IMR-90 (cell line): ENCODE results near the gene ARMH4. TPM values are rescaled to one million over a fixed set of nuclear protein-coding genes. Genes with fewer than 3 reads are reported as not detected.

Experiments used
- ATAC-seq: fragments of 200-7000 bp; cut with Tn5 transposase; 2 replicates; pipeline ENCODE4 v1.9.1; 2020; ENCODE audit warnings: low read depth, mild to moderate bottlenecking, moderate library complexity
- BruUV-seq: library from RNA; stranded (reverse); fragments of 400-500 nt; replicated peaks from 2 replicates; lab custom pipeline; 2021; lab: Mats Ljungman, UMichigan
- CTCF ChIA-PET: fragments of 300-600 bp; formaldehyde crosslinking; extraction: SDS; loops from one replicate; lab custom pipeline; 2021; ENCODE audit warnings: antibody characterized with exemption; lab: Yijun Ruan, JAX
- POLR2A ChIA-PET: fragments of 300-600 bp; sonication (Branson Sonifier 250); formaldehyde crosslinking; loops from one replicate; lab custom pipeline; 2022; ENCODE audit warnings: antibody characterized with exemption; ENCODE audit not compliant: unreplicated experiment; lab: Charles Lee
- DNase-seq: peaks from one replicate; pipeline ENCODE4 v3.0.0; 2013
- H2AFZ ChIP-seq: replicated peaks from 2 replicates; pipeline ENCODE3; 2013; ENCODE audit warnings: low read length, mild to moderate bottlenecking; ENCODE audit not compliant: poor library complexity
- H2AK5ac ChIP-seq: 2 replicates; pipeline ENCODE4 v1.6.1; 2013; ENCODE audit warnings: low read depth, low read length, inconsistent platforms
- H2AK9ac ChIP-seq: replicated peaks from 2 replicates; pipeline ENCODE3; 2013; ENCODE audit warnings: mild to moderate bottlenecking, low read depth, low read length, moderate library complexity; ENCODE audit not compliant: poor library complexity
- H2BK120ac ChIP-seq: 2 replicates; pipeline ENCODE4 v1.6.1; 2013; ENCODE audit warnings: low read depth, low read length, inconsistent platforms
- H2BK15ac ChIP-seq: 3 replicates; pipeline ENCODE4 v1.6.1; 2013; ENCODE audit warnings: low read depth, low read length, inconsistent platforms
- H2BK20ac ChIP-seq: 2 replicates; pipeline ENCODE4 v1.6.1; 2013; ENCODE audit warnings: low read depth, mild to moderate bottlenecking, inconsistent platforms, low read length, moderate library complexity
- H2BK5ac ChIP-seq: 2 replicates; pipeline ENCODE4 v1.6.1; 2013; ENCODE audit warnings: mild to moderate bottlenecking, low read depth, low read length, inconsistent platforms; ENCODE audit not compliant: poor library complexity, severe bottlenecking
- H3K14ac ChIP-seq: replicated peaks from 2 replicates; pipeline ENCODE4 v1.6.1; 2013; ENCODE audit warnings: low read depth, low read length, inconsistent platforms
- H3K18ac ChIP-seq: 2 replicates; pipeline ENCODE4 v1.6.1; 2013; ENCODE audit warnings: low read depth, low read length, control low read depth
- H3K23ac ChIP-seq: 2 replicates; pipeline ENCODE4 v1.6.1; 2013; ENCODE audit warnings: low read depth, low read length, inconsistent platforms
- H3K27ac ChIP-seq: 2 replicates; pipeline ENCODE4 v1.5.1; 2013; ENCODE audit warnings: mild to moderate bottlenecking, control low read depth, low read length; ENCODE audit not compliant: insufficient read depth
- H3K27me3 ChIP-seq: 2 replicates; pipeline ENCODE4 v1.6.1; 2013; ENCODE audit warnings: low read length; ENCODE audit not compliant: control insufficient read depth, insufficient read depth
- H3K36me3 ChIP-seq: 2 replicates; pipeline ENCODE4 v1.6.1; 2013; ENCODE audit warnings: low read length, mixed read lengths; ENCODE audit not compliant: control insufficient read depth, insufficient read depth
- H3K4ac ChIP-seq: 2 replicates; pipeline ENCODE4 v1.6.1; 2013; ENCODE audit warnings: low read depth, low read length, inconsistent platforms
- H3K4me1 ChIP-seq: 2 replicates; pipeline ENCODE4 v1.6.1; 2013; ENCODE audit warnings: low read length, mixed read lengths; ENCODE audit not compliant: control insufficient read depth, insufficient read depth
- H3K4me2 ChIP-seq: 2 replicates; pipeline ENCODE4 v1.6.1; 2013; ENCODE audit warnings: low read depth, mild to moderate bottlenecking, control low read depth, low read length, moderate library complexity
- H3K4me3 ChIP-seq: 2 replicates; pipeline ENCODE4 v1.5.1; 2013; ENCODE audit warnings: low read depth, mild to moderate bottlenecking, control low read depth, low read length, moderate library complexity; ENCODE audit not compliant: insufficient read depth
- H3K56ac ChIP-seq: 2 replicates; pipeline ENCODE4 v1.6.1; 2013; ENCODE audit warnings: low read length, inconsistent platforms; ENCODE audit not compliant: insufficient read depth; ENCODE audit errors: extremely low read depth
- H3K79me1 ChIP-seq, 2 experiments: 2 replicates each; pipeline ENCODE4 v1.6.1; 2013; ENCODE audit warnings: low read length in 2 of 2, inconsistent platforms in 1 of 2, low read depth in 1 of 2
- H3K9ac ChIP-seq: 2 replicates; pipeline ENCODE4 v1.6.1; 2013; ENCODE audit warnings: low read depth, low read length, control low read depth
- H3K9me1 ChIP-seq: 2 replicates; pipeline ENCODE4 v1.6.1; 2013; ENCODE audit warnings: low read length, inconsistent platforms; ENCODE audit not compliant: insufficient read depth
- H3K9me3 ChIP-seq: 2 replicates; pipeline ENCODE4 v1.6.1; 2013; ENCODE audit warnings: low read length; ENCODE audit not compliant: control insufficient read depth, insufficient read depth
- H4K20me1 ChIP-seq: 2 replicates; pipeline ENCODE4 v1.6.1; 2013; ENCODE audit warnings: low read length, inconsistent platforms; ENCODE audit not compliant: insufficient read depth
- H4K5ac ChIP-seq: 2 replicates; pipeline ENCODE4 v1.6.1; 2013; ENCODE audit warnings: mild to moderate bottlenecking, low read depth, low read length, control low read depth
- H4K8ac ChIP-seq, 2 experiments: 2 replicates each; pipeline ENCODE4 v1.6.1; 2013; ENCODE audit warnings: low read depth in 2 of 2, low read length in 2 of 2, control low read depth in 1 of 2, inconsistent platforms in 1 of 2
- H4K91ac ChIP-seq: 2 replicates; pipeline ENCODE4 v1.6.1; 2013; ENCODE audit warnings: low read depth, low read length, inconsistent platforms; ENCODE audit not compliant: insufficient read depth
- BHLHE40 ChIP-seq: fragments of 150-350 bp; IDR thresholded peaks from 2 replicates; pipeline ENCODE4 v1.6.1; 2016; ENCODE audit warnings: mild to moderate bottlenecking, low read depth, low read length
- CEBPB ChIP-seq: IDR thresholded peaks from 2 replicates; pipeline ENCODE4 v1.6.1; 2012; ENCODE audit warnings: low read depth, low read length, improper control_type of control experiment
- CHD1 ChIP-seq: IDR thresholded peaks from 2 replicates; pipeline ENCODE4 v1.6.1; 2012; ENCODE audit warnings: low read depth, low read length, improper control_type of control experiment
- CTCF ChIP-seq: conservative IDR thresholded peaks from 2 replicates; pipeline ENCODE4 v1.5.1; 2012; ENCODE audit warnings: mild to moderate bottlenecking, low read depth, low read length, improper control_type of control experiment
- MAFK ChIP-seq: IDR thresholded peaks from 2 replicates; pipeline ENCODE4 v1.6.1; 2012; ENCODE audit warnings: low read depth, low read length, improper control_type of control experiment
- NFE2L2 ChIP-seq: fragments of 150-350 bp; IDR thresholded peaks from 2 replicates; pipeline ENCODE4 v1.6.1; 2016; ENCODE audit warnings: low read depth, mild to moderate bottlenecking, low read length
- POLR2A ChIP-seq: IDR thresholded peaks from 2 replicates; pipeline ENCODE4 v1.6.1; 2012; ENCODE audit warnings: mild to moderate bottlenecking, low read depth, low read length
- RCOR1 ChIP-seq: IDR thresholded peaks from 2 replicates; pipeline ENCODE4 v1.6.1; 2012; ENCODE audit warnings: mild to moderate bottlenecking, low read length, improper control_type of control experiment; ENCODE audit not compliant: insufficient replicate concordance
- RFX5 ChIP-seq: IDR thresholded peaks from 2 replicates; pipeline ENCODE4 v1.8.0; 2012; ENCODE audit warnings: low read depth, mild to moderate bottlenecking, low read length, moderate library complexity
- SMC3 ChIP-seq: fragments of 150-350 bp; IDR thresholded peaks from 2 replicates; pipeline ENCODE4 v1.6.1; 2016; ENCODE audit warnings: low read depth, mild to moderate bottlenecking, antibody characterized with exemption, low read length, moderate library complexity
- USF2 ChIP-seq: fragments of 150-350 bp; IDR thresholded peaks from 2 replicates; pipeline ENCODE4 v1.6.1; 2017; ENCODE audit warnings: mild to moderate bottlenecking, antibody characterized with exemption, low read length, low read depth
- WGBS, 2 experiments: methylation state at CpG; one replicate each; pipeline versions ENCODE4 v1.1.5 to v1.1.7; 2013; ENCODE audit warnings: missing lambda C conversion rate in 2 of 2; ENCODE audit not compliant: insufficient read length in 1 of 2; ENCODE audit errors: extremely low coverage in 2 of 2; 5-methylcytosine and 5-hydroxymethylcytosine counted together
- dilution Hi-C: fragments of 300-500 bp; cut with HindIII; formaldehyde crosslinking; loops from one replicate; pipeline ENCODE4 v1.14.3; 2018; ENCODE audit warnings: low sequenced_read_pairs; ENCODE audit not compliant: unreplicated experiment
- in situ Hi-C: fragments of 300-500 bp; cut with MboI; formaldehyde crosslinking; loops from 3 replicates; pipeline ENCODE4 v1.14.3; 2019; ENCODE audit warnings: low sequenced_read_pairs, inconsistent platforms, mixed read lengths
- intact Hi-C: fragments of 100-400 bp; cut with micrococcal nuclease; formaldehyde crosslinking; loops from 2 replicates; pipeline ENCODE4 v1.10.0; 2022
- polyA plus RNA-seq, 3 experiments: library from polyadenylated mRNA; depleted of rRNA; stranded (reverse); fragments of >200 nt; gene quantifications; 2 replicates each; pipeline ENCODE4 v1.2.3, GENCODE V29; 2012; ENCODE audit warnings: low replicate concordance in 1 of 3
- total RNA-seq: library from RNA; depleted of rRNA; stranded (reverse); fragments of >200 nt; gene quantifications from 2 replicates; pipeline ENCODE4 v1.2.3, GENCODE V29; 2012

The ARMH4 gene
- total and polyA plus RNA-seq, 2 of the 4 experiments (the other 2 are of a cell fraction): 4.6 to 5.6 TPM

GRCh38 chr14:58061581-58061980, 90.4 kb downstream of the ARMH4 start:
- no peak overlapping the region for H2BK5ac ChIP-seq
- no peak overlapping the region for H4K5ac ChIP-seq
- no peak overlapping the region for H2AK9ac ChIP-seq
- H3K4me3 ChIP-seq: no peak overlapping the region
- BruUV-seq: no TSS peak
- TF ChIP-seq POLR2A (no peak), RFX5 (no peak), RCOR1 (no peak), MAFK (no peak), USF2 (no peak), BHLHE40 (no peak), SMC3 (no peak), NFE2L2 (no peak), CHD1 (no peak), CEBPB (no peak), CTCF (no peak)
- no peak overlapping the region for H3K27ac ChIP-seq
- dilution Hi-C loops: no loop called here
- no peak overlapping the region for H3K14ac ChIP-seq
- ATAC-seq (no peak), DNase-seq (no peak)
- no peak overlapping the region for H2BK15ac ChIP-seq
- H4K20me1 ChIP-seq: no peaks in the 10 kb centered on the region
- no peaks in the 10 kb centered on the region for H3K9me1 ChIP-seq
- no peaks in the 10 kb centered on the region for H3K79me1 ChIP-seq
- no peak overlapping the region for H4K91ac ChIP-seq
- no CpG with 5 or more reads among the region's 4 CpGs for WGBS, 2 experiments
- no peak overlapping the region for H3K23ac ChIP-seq
- no peak overlapping the region for H3K4me2 ChIP-seq
- H3K9me3 ChIP-seq: no peaks in the 10 kb centered on the region
- no peak overlapping the region for H2BK20ac ChIP-seq
- no peak overlapping the region for H3K4ac ChIP-seq
- in situ Hi-C loops: no loop called here
- H2AK5ac ChIP-seq: no peak overlapping the region
- ChIA-PET CTCF (no interaction called here), POLR2A (no interaction called here)
- no peaks in the 10 kb centered on the region for H3K4me1 ChIP-seq
- no peak overlapping the region for H3K9ac ChIP-seq
- H3K56ac ChIP-seq: no peak overlapping the region
- H3K18ac ChIP-seq: no peak overlapping the region
- intact Hi-C loops: no loop called here
- no peak overlapping the region for H2BK120ac ChIP-seq
- no peak overlapping the region for H4K8ac ChIP-seq
- H3K27me3 ChIP-seq: peaks cover 3% of the 10 kb centered on the region
- no peak overlapping the region for H2AFZ ChIP-seq
- no peaks in the 10 kb centered on the region for H3K36me3 ChIP-seq
